Activated CD4-positive, alpha-beta T cell treated with anti-CD3 and anti-CD28 coated beads, Interleukin-2, amount 10 ng/mL, durations not matched to agents 24 days and 14 days (primary cell): Measurements from ENCODE around the gene FHAD1. TPM values are rescaled to one million over a fixed set of nuclear protein-coding genes. Genes with fewer than 3 reads are reported as not detected.
"Not testable (repeated sequence)": the region's sequence is repeated elsewhere in the genome, so short reads cannot be mapped to it uniquely, and the experiment has no call there.

Experiments used
- DNase-seq: peaks from one replicate; pipeline ENCODE4 v3.0.0; 2022
- H3K27ac Mint-ChIP-seq: one replicate; pipeline ENCODE4 v1.8.0; 2022; ENCODE audit warnings: mild to moderate bottlenecking, mixed read lengths
- H3K27me3 Mint-ChIP-seq: one replicate; pipeline ENCODE4 v1.8.0; 2022; ENCODE audit warnings: mixed read lengths
- H3K36me3 Mint-ChIP-seq: one replicate; pipeline ENCODE4 v1.8.0; 2022; ENCODE audit warnings: low read depth, mild to moderate bottlenecking, mixed read lengths
- H3K4me1 Mint-ChIP-seq: one replicate; pipeline ENCODE4 v1.8.0; 2021; ENCODE audit warnings: mixed read lengths
- H3K4me3 Mint-ChIP-seq: one replicate; pipeline ENCODE4 v1.8.0; 2022; ENCODE audit warnings: mild to moderate bottlenecking, moderate library complexity, mixed read lengths
- H3K9me3 Mint-ChIP-seq: one replicate; pipeline ENCODE4 v1.8.0; 2021; ENCODE audit warnings: mixed read lengths
- intact Hi-C: fragments of 100-400 bp; cut with micrococcal nuclease; formaldehyde crosslinking; loops from one replicate; pipeline ENCODE4 v1.15.1; 2023
- total RNA-seq: library from RNA; stranded (reverse); gene quantifications from 2 replicates; pipeline ENCODE4 v1.2.3, GENCODE V29; 2022

FHAD1 gene
- total RNA-seq, 1 donor from 2014 or later: not detected

DNA sequence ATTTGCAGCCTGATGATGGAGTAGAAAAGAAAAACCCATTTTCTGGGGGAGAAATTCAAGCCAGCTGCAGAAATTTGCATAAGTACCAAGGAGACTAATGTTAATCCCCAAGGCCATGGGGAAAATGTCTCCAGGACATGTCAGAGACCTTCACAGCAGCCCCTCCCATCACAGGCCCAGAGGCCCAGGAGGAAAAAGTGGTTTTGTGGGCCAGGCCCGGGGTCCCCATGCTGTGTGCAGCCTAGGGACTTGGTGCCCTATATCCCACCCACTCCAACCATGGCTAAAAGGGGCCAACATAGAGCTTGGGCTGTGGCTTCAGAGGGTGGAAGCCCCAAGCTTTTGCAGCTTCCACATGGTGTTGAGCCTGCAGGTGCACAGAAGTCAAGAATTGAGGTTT is 59.3 kb downstream of the FHAD1 start:
- DNase-seq, H3K36me3 Mint-ChIP-seq, H3K27ac Mint-ChIP-seq, H3K4me3 Mint-ChIP-seq, intact Hi-C loops, H3K4me1 Mint-ChIP-seq, H3K9me3 Mint-ChIP-seq: not testable (repeated sequence)
- H3K27me3 Mint-ChIP-seq: peaks cover 11% of the 10 kb centered on the region

DNA sequence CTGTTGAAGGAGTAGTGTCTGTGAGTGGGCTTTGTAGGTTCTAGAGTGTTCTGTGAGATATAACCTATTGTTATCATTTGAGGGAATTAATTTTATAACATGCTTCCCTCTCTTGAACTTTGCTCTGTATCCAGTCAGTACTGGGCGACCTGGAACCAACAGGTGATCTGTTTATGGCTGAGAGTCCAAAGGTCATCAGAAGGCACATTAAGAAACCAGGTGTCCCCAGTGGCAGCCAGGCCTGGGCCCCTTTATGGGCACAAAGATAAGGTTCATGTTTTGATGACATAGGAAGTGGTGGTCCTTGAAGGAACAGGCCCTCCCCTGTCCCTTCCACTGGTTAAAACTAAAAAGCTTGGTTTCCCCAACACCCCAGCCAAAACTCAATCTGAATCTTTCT is 61.1 kb downstream of the FHAD1 start:
- DNase-seq: no peak
- Mint-ChIP-seq H3K9me3 (peaks cover 8% of the 10 kb centered on the region), H3K36me3 (no peaks in the 10 kb centered on the region), H3K27me3 (peaks cover 11% of the 10 kb centered on the region), H3K4me1 (no peaks in the 10 kb centered on the region), H3K27ac (no peak overlapping the region), H3K4me3 (no peak overlapping the region)
- intact Hi-C loops: no loop called here

DNA sequence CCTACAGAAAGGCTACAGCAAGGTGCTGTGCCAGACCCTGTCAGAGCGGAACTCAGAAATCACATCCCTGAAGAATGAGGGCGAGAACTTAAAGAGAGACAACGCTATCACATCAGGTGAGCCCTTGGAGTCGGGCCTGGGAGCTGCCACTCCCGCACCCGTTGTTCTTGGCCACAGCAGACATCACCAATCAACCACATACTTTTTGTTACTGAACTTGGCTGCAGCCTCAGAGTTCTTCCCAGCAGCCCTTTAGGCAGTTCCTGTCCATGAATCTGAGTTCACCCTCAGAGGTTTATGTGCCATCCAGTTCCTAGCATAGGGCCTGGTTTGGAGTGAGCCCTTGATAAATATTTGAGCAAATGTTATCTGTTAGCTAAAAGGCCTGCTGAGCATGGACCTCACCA is 61.6 kb downstream of the FHAD1 start:
- Mint-ChIP-seq H3K27me3 (peaks cover 11% of the 10 kb centered on the region), H3K9me3 (peaks cover 8% of the 10 kb centered on the region), H3K4me3 (no peak overlapping the region), H3K4me1 (no peaks in the 10 kb centered on the region), H3K36me3 (no peaks in the 10 kb centered on the region), H3K27ac (no peak overlapping the region)
- no peak for DNase-seq
- intact Hi-C loops: no loop called here

DNA sequence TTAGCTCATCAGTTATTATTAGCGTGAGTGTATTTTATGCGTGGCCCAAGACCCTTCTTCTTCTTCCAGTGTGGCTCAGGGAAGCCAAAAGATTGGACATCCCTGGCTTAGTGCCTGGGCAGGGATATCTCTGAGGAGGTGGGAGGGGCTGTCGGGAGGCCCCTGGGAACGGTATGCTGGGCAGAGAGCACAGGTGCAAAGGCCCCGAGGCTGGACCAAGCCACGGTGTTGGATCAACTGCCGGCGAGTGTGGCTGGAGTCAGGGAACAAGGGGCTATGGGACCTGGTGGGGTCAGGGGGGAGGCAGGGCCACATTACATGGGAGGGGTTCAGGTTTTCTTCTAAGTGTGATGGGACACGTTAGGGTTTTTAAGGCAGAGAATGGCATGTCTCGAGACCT is 62.7 kb downstream of the FHAD1 start:
- Mint-ChIP-seq H3K36me3 (no peaks in the 10 kb centered on the region), H3K27me3 (peaks cover 11% of the 10 kb centered on the region), H3K27ac (no peak overlapping the region), H3K4me1 (no peaks in the 10 kb centered on the region), H3K4me3 (no peak overlapping the region), H3K9me3 (peaks cover 8% of the 10 kb centered on the region)
- intact Hi-C loops: no loop called here
- DNase-seq: no peak

DNA sequence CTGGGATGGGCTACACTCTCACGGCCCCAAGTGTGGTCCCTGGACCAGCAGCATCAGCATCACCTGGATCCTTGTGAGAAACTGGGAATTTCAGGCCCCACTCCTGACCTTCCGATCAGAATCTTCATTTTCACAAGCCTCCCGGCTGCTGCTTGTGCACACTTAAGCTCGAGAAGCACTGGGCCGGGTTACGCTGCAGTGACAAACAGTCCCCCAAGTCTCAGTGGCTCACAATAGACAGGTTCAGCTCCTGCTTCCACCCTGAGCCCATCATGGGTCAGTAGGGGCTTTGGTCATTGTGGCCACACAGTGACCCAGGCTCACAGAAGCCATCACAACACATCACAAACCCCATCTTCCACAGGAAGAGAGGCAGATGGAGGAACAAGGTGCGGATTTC is 63.5 kb downstream of the FHAD1 start:
- no peak for DNase-seq
- Mint-ChIP-seq H3K9me3 (peaks cover 8% of the 10 kb centered on the region), H3K4me3 (no peak overlapping the region), H3K4me1 (no peaks in the 10 kb centered on the region), H3K27me3 (peaks cover 5% of the 10 kb centered on the region), H3K36me3 (no peaks in the 10 kb centered on the region), H3K27ac (no peak overlapping the region)
- intact Hi-C loops: no loop called here

DNA sequence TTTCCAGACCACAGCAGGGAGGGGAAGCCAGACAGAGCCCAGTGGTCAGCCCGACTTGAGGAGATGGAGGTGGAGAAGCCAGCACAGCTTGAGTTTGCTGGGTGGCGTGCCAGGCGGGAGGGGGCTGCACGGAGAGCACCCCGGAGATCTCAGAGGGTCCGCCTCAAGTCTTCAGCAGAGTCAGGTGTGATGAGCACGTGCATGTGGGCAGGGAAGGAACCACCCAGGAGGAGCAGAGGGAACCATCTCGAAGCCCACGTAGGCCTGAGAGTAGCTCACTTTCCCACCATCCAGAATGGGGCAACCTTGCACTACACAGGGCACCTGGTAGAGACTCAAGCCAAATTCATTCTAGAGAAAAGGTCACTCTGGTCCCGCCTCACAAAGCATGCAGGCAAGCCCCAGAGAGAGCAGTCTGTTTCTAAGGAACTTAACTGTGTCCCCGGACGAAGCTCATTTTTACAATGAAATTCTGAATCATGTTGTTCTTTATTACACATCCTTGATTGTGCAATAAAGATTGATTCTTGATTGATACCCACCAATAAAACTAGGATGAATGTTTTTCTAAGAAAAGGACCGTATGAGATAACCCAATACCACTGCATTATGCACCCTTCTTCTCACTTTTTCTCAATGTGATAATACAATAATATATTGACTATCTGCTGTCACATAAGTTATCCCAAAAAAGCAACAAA is 64.2 kb downstream of the FHAD1 start:
- Mint-ChIP-seq H3K4me1 (no peaks in the 10 kb centered on the region), H3K27ac (no peak overlapping the region), H3K9me3 (peaks cover 8% of the 10 kb centered on the region), H3K36me3 (no peaks in the 10 kb centered on the region), H3K4me3 (no peak overlapping the region), H3K27me3 (no peaks in the 10 kb centered on the region)
- intact Hi-C loops: no loop called here
- no peak for DNase-seq

DNA sequence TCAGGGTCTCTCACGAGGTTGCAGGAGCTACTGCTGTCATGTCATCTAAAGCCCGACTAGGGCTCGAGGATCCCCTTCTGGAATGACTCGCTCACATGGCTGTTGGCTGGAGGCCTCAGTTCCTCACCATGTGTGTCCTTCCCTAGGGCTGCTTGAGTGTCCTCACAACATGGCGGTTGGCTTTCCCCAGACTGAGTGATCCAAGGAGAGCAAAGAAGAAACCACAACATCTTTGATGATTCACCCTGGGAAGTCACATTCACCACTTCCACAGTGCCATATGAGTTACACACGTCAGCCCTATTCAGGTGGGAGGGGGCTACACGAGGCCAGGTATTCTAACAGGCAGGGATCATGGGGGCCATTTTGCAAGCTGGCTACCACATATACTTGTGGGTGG is 64.9 kb downstream of the FHAD1 start:
- DNase-seq: no peak

DNA sequence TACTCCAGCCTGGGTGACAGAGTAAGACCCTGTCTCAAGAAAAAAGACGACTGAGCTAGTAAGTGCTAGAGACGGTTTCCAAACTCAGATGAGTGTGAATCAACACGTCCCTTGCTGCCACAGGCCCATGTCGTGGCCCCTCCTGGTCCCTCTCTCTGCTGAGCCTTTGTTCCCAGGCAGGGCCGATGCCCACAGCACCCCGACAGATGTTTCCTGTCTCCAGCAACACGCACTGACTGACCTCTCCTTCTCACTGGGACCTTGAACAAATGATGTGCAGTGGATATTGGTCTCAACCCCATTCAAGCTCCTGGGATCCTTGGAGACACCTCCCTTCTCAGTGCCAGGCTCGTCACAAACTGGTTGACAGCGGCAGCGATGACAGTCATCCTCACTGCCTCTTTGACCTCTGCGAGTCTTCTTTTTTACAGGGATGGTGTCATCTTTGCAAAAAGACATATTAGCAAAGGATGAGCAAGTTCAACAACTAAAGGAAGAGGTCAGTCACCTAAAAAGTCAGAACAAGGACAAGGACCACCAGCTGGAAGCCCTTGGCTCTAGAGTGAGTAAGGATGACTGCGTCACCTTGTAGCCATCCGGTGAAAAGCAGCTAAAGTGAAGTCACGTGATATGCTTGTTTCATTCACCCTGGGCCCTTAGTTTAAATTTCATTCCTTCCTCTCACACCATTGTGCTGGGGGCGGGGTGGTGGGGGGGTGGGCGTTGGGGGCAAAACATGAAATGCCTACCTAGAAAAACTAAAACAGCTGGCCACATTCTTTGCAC is 65.8 kb downstream of the FHAD1 start:
- no peak overlapping the region for H3K4me3 Mint-ChIP-seq
- intact Hi-C loops: no loop called here
- H3K27me3 Mint-ChIP-seq: peaks cover 3% of the 10 kb centered on the region
- H3K27ac Mint-ChIP-seq: no peak overlapping the region
- DNase-seq: no peak
- H3K36me3 Mint-ChIP-seq: no peaks in the 10 kb centered on the region
- H3K9me3 Mint-ChIP-seq: peaks cover 8% of the 10 kb centered on the region
- H3K4me1 Mint-ChIP-seq: no peaks in the 10 kb centered on the region

More for the DNA sequence above, 64.9 kb downstream of the FHAD1 start:
- intact Hi-C loops: no loop called here
- no peak overlapping the region for H3K4me3 Mint-ChIP-seq
- H3K4me1 Mint-ChIP-seq: no peaks in the 10 kb centered on the region
- H3K27ac Mint-ChIP-seq: no peak overlapping the region
- peaks cover 8% of the 10 kb centered on the region for H3K9me3 Mint-ChIP-seq
- no peaks in the 10 kb centered on the region for H3K27me3 Mint-ChIP-seq
- no peaks in the 10 kb centered on the region for H3K36me3 Mint-ChIP-seq

DNA sequence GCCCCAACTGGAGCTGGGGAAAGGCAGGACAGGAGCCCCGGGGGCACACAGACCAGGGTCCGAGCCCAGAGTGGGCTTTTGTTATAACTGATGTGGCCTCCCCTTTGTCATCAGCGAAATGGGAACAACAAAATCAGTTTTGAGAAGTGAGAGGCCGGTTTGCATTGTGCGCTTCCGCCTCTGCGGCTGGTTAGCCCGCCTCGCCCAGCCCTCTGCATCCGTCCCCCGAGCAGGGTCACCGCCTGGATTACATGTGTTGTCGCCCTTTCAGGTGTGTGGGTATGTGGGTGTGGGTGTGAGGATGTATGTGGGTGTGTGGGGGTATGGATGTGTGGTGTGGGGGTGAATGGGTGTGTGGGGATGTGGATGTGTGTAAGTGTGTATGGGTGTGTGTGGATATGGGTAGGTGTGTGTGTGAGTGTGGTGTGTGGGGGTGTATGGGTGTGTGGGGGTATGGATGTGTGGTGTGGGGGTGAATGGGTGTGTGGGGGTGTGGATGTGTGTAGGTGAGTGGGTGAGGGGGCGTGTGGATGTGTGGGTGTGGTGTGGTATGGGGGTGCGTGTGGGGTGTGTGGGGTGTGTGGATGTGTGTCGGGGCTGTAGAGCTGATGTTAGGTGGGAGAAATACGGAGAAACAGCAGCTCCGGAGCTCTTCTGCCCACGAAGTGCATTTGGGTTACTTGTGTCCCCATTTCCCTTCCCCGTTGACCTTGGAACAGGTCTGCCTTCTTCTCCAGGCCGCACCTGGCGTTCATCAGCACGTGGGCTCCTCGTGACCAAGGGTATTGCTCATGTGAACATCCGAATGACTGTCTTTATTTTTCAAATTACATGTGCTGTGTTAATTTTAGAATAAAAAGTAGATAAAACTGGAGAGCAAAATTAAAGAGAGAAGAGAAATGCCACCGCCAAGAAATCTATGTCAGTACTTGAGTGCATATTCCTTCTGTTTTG is 67.6 kb downstream of the FHAD1 start:
- intact Hi-C loops: no loop called here
- no peak for DNase-seq
- peaks cover 8% of the 10 kb centered on the region for H3K9me3 Mint-ChIP-seq
- no peak overlapping the region for H3K4me3 Mint-ChIP-seq
- H3K4me1 Mint-ChIP-seq: no peaks in the 10 kb centered on the region
- peaks cover 4% of the 10 kb centered on the region for H3K27me3 Mint-ChIP-seq
- H3K36me3 Mint-ChIP-seq: no peaks in the 10 kb centered on the region
- H3K27ac Mint-ChIP-seq: peak overlapping the region; percentile 70

DNA sequence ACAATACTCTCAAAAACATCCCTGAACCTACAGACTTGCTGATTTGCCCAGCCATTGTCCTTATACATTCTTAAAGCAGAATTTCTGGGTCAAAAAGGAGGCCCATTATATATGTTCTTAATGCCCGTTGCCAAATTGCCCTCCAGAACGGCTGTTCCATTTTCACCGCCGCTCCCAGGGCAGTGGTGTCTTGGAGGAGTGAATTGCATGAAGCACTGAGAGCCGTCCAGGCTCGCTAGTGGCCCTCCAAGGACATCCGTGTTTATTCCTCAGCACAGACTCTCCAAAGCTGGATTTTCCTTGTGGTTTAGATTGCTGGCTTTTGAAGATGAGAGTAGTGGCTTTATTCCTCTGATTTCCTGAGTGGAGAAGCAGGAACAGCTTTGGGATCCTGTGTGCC is 68.8 kb downstream of the FHAD1 start:
- intact Hi-C loops: no loop called here

DNA sequence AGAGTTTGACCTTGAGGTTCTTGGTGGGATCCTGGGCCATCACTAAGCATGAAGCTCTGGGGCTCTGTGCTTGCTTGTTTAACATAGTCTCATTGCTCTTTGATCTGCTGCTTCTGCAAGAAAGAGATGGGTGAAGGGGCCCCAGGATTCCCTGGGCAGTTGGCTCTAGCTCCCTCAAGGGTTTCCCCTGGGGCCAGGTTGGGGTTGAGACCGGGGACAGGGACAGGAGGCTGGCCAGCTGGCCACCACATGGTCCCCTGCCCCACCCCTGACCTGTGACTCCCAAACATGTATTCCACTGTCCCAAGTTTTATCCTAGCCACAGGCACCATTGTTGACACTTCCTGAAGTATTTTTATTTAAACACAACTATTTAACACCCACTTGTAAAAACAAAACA is 69.5 kb downstream of the FHAD1 start:
- Mint-ChIP-seq H3K36me3 (no peaks in the 10 kb centered on the region), H3K27me3 (peaks cover 23% of the 10 kb centered on the region), H3K9me3 (peaks cover 13% of the 10 kb centered on the region), H3K4me1 (no peaks in the 10 kb centered on the region), H3K4me3 (no peak overlapping the region), H3K27ac (no peak overlapping the region)
- intact Hi-C loops: no loop called here
- no peak for DNase-seq

More for the DNA sequence above, 68.8 kb downstream of the FHAD1 start:
- H3K36me3 Mint-ChIP-seq: no peaks in the 10 kb centered on the region
- H3K9me3 Mint-ChIP-seq: peaks cover 13% of the 10 kb centered on the region
- H3K27me3 Mint-ChIP-seq: peaks cover 16% of the 10 kb centered on the region
- H3K27ac Mint-ChIP-seq: no peak overlapping the region
- H3K4me1 Mint-ChIP-seq: no peaks in the 10 kb centered on the region
- no peak for DNase-seq
- no peak overlapping the region for H3K4me3 Mint-ChIP-seq

DNA sequence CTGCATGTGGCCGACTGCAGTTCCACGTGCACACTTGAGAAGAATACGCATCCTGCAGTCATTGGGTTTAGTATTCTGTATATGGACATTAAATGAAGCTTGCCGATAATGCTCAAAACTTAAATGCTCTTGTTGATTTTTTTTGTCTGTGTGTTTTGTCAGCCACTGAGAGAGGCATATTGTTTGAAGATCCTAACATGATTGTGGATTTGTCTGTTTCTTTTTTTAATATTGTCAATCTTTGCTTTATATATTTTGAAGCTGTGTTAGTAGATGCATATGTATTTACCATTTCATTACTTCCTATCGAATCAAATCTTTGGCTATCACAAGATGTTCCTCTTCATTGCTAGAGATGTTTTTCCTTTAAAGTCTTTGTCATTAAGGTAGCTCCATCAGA is 73.2 kb downstream of the FHAD1 start:
- Mint-ChIP-seq H3K27ac (no peak overlapping the region), H3K9me3 (peaks cover 6% of the 10 kb centered on the region), H3K4me3 (no peak overlapping the region), H3K4me1 (peaks cover 4% of the 10 kb centered on the region), H3K27me3 (peaks cover 31% of the 10 kb centered on the region), H3K36me3 (no peaks in the 10 kb centered on the region)
- DNase-seq: no peak
- intact Hi-C loops: loop anchor here (5.0 to 10.0 kb wide), 2 partner anchors 37 to 175 kb away; no protein-coding TSS in a partner anchor

DNA sequence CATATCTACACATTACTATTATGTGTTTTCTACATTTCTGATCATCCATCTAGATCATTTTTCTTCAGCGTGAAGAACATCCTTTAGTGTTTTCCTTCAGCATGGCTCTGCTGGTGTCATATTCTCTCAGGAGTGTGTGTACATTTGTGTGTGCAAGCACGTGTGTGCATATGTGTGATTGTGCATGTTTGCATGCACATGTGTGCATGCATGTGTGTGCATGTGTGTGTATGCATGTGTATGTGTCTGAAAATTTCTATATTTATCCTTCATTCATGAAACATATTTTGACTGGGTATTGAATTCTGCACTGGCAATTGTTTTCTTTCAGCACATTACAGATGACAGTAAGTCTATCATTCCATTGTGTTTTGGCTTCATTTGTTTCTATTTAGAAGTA is 74.6 kb downstream of the FHAD1 start:
- H3K27ac Mint-ChIP-seq: no peak overlapping the region
- no peaks in the 10 kb centered on the region for H3K36me3 Mint-ChIP-seq
- H3K4me1 Mint-ChIP-seq: peaks cover 7% of the 10 kb centered on the region
- intact Hi-C loops: loop anchor here (5.0 to 10.0 kb wide), 2 partner anchors 36 to 173 kb away; no protein-coding TSS in a partner anchor
- peaks cover 6% of the 10 kb centered on the region for H3K9me3 Mint-ChIP-seq
- H3K27me3 Mint-ChIP-seq: peaks cover 31% of the 10 kb centered on the region
- H3K4me3 Mint-ChIP-seq: no peak overlapping the region
- no peak for DNase-seq
